Skeletal muscle satellite cell (primary cell): ENCODE results near the gene FOXI2. TPM values are rescaled to one million over a fixed set of nuclear protein-coding genes. Genes with fewer than 3 reads are reported as not detected.

ENCODE experiments used
- H3K27me3 ChIP-seq: 2 replicates; pipeline ENCODE4 v1.7.0; 2013; ENCODE audit warnings: low read length; ENCODE audit not compliant: control insufficient read depth, insufficient read depth
- H3K36me3 ChIP-seq: 2 replicates; pipeline ENCODE4 v1.7.0; 2013; ENCODE audit warnings: mild to moderate bottlenecking, control low read depth, low read length; ENCODE audit not compliant: insufficient read depth
- H3K4me1 ChIP-seq: 2 replicates; pipeline ENCODE4 v1.7.0; 2013; ENCODE audit warnings: low read length; ENCODE audit not compliant: control insufficient read depth, insufficient read depth
- H3K4me2 ChIP-seq: 2 replicates; pipeline ENCODE4 v1.7.0; 2013; ENCODE audit warnings: mild to moderate bottlenecking, low read length
- H3K4me3 ChIP-seq: 2 replicates; pipeline ENCODE4 v1.7.0; 2013; ENCODE audit warnings: low read length
- H3K9ac ChIP-seq: 2 replicates; pipeline ENCODE4 v1.7.0; 2013; ENCODE audit warnings: mild to moderate bottlenecking, low read depth, low read length, moderate library complexity
- H3K9me3 ChIP-seq: replicated peaks from 2 replicates; pipeline ENCODE4 v1.7.0; 2013; ENCODE audit warnings: mild to moderate bottlenecking, control low read depth, low read length
- total RNA-seq: library from RNA; depleted of rRNA; stranded (reverse); fragments of >200 nt; gene quantifications from 2 replicates; pipeline ENCODE4 v1.2.3, GENCODE V29; 2012; rRNA removed

The FOXI2 gene
- not detected in 2 replicates for total RNA-seq

GRCh38 chr10:127736915-127737562 lies at the start of gene FOXI2:
Gene FOXI2, plus strand, starts transcription at chr10:127737185. Its CDS starts 89 bp downstream, at chr10:127737274.
- H3K27me3 ChIP-seq: peaks cover 32% of the 10 kb centered on the region
- no peaks in the 10 kb centered on the region for H3K4me1 ChIP-seq
- no peaks in the 10 kb centered on the region for H3K36me3 ChIP-seq
- no peak within 1 kb of the TSS for H3K4me3 ChIP-seq
- no peak within 1 kb of the TSS for H3K4me2 ChIP-seq
- H3K9me3 ChIP-seq: no peaks in the 10 kb centered on the region
- no peak within 1 kb of the TSS for H3K9ac ChIP-seq

GRCh38 chr10:127687548-127687947 lies 49.4 kb upstream of the FOXI2 start:
- Histone ChIP-seq H3K4me3 (no peak overlapping the region), H3K9me3 (no peaks in the 10 kb centered on the region), H3K27me3 (no peaks in the 10 kb centered on the region), H3K36me3 (no peaks in the 10 kb centered on the region), H3K4me1 (no peaks in the 10 kb centered on the region), H3K4me2 (no peak overlapping the region), H3K9ac (no peak overlapping the region)

DNA sequence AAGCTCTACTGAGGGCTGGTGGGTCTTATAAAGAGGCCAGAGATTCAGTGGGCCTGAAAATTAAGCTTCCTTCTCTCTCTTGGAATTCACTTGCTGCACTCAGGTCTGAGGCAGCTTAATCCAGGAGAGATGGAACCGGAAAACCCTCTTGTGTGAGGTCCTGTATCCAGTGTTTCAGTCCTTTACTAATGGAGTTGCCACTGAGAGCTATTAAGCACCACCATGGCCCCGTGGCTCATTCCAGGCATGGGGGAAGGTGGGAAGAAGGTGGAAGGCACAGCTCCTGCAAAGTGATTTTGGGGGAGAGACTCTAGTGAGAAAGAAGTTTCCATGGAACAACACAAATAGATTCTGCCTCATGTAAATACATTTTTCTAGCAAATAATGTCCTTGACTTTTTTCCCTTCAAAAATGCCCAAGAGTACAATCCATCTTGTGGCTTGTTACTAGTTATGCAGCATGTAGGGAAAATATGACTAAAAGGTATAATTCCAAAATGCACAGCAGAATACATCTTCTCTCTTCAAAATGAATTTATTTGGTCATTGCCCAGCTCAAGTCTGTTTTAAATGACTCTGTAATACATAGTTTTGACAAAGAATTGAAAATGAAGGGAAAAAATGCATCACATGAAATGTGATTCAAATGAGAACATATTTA lies 46.7 kb upstream of the FOXI2 start:
- no peaks in the 10 kb centered on the region for H3K27me3 ChIP-seq
- no peaks in the 10 kb centered on the region for H3K36me3 ChIP-seq
- H3K4me1 ChIP-seq: no peaks in the 10 kb centered on the region
- H3K9ac ChIP-seq: no peak overlapping the region
- no peaks in the 10 kb centered on the region for H3K9me3 ChIP-seq
- no peak overlapping the region for H3K4me2 ChIP-seq
- H3K4me3 ChIP-seq: no peak overlapping the region

DNA sequence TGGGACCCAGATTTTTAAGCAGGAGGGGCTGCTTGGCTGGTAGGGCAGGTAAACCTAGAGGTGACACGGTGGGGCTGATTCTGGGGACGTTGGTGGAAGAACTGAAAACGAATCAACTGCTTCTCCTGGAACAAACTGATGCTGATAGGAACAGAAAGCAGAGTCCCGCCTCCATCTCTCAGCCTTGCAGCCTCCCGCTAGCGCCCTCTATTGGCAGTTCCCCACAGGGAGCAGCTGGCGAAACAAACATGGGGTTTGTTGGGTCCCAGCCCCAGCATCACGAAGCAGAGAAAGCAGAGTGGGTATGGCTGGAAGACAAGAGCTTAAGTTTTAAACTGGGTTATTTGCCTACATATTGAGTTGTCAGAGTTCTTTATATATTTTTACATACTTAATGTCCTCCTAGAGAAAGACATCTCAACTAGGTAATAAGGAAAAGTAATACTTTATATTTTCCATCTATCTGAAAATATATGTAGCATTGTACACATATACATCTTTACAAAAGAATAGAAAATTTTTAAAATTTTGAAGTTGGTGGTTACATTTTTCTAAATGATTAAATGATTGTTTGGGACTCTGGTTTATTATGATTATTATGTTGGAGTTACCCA lies 42.3 kb upstream of the FOXI2 start:
- no peaks in the 10 kb centered on the region for H3K9me3 ChIP-seq
- no peak overlapping the region for H3K9ac ChIP-seq
- H3K27me3 ChIP-seq: no peaks in the 10 kb centered on the region
- H3K4me2 ChIP-seq: no peak overlapping the region
- H3K36me3 ChIP-seq: no peaks in the 10 kb centered on the region
- no peaks in the 10 kb centered on the region for H3K4me1 ChIP-seq
- no peak overlapping the region for H3K4me3 ChIP-seq

GRCh38 chr10:127695431-127695830 lies 41.6 kb upstream of the FOXI2 start:
- Histone ChIP-seq H3K4me1 (no peaks in the 10 kb centered on the region), H3K9me3 (no peaks in the 10 kb centered on the region), H3K27me3 (no peaks in the 10 kb centered on the region), H3K4me3 (no peak overlapping the region), H3K9ac (no peak overlapping the region), H3K4me2 (no peak overlapping the region), H3K36me3 (no peaks in the 10 kb centered on the region)

DNA sequence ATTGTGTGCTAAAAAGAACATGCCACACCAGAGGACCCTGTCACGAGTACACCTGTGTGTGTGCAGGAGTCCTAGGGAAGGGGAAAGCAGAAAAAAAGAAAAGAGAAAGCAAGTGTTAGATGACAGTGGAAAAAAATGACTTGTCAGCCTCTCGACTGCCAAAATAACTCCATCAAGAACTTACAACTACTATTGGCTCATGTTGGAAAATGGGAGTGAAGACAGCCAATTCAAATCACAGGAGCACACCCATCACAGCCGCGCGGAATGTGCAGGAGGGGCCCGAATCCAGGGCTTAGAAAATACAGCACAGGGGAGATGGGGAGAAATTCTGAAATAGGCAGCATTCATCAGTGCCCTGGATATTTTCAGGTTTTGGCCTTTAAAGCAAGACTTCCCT lies 38.1 kb upstream of the FOXI2 start:
- Histone ChIP-seq H3K9ac (no peak overlapping the region), H3K4me3 (no peak overlapping the region), H3K9me3 (no peaks in the 10 kb centered on the region), H3K27me3 (no peaks in the 10 kb centered on the region), H3K4me1 (no peaks in the 10 kb centered on the region), H3K36me3 (no peaks in the 10 kb centered on the region), H3K4me2 (no peak overlapping the region)

DNA sequence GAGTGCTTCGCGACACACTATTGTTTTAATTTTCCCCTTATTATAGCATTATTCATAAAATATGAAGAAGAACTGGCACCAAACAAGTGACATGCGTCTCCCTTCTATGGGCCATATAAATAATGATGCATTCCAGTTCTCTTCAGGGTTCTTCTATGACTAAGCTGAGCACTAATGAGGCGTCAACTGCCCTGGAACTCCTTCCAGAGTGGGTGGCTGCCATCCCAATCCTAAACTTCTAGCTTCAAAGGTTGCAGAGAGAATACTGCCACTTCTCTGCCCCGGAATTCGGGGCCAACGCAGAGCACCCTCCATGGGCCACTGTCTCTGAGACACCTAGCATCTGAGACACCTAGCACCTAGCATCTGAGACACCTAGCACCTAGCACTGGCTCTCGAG lies 37.7 kb upstream of the FOXI2 start:
- H3K9me3 ChIP-seq: no peaks in the 10 kb centered on the region
- no peak overlapping the region for H3K4me2 ChIP-seq
- no peak overlapping the region for H3K9ac ChIP-seq
- no peaks in the 10 kb centered on the region for H3K27me3 ChIP-seq
- H3K4me1 ChIP-seq: no peaks in the 10 kb centered on the region
- no peak overlapping the region for H3K4me3 ChIP-seq
- no peaks in the 10 kb centered on the region for H3K36me3 ChIP-seq

DNA sequence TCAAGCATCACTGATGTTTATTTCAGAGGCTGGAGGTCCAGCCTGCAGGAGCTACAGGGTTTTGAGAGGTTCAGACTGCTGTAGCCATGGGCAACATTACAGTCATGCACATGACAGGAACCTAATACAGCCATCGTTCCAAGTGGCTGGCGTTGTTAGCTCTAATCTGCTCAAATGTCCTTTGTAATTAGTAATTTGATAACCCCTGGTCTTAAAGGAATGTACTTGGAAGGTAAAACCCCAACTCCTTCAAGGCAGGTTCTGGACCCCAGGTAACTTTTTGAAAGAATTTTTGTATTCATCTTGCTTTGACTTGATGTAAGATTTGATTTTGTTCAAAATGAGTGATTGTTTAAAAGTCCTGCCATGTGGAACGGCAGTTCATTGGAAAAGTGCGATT lies 34.7 kb upstream of the FOXI2 start:
- no peaks in the 10 kb centered on the region for H3K4me1 ChIP-seq
- H3K27me3 ChIP-seq: peaks cover 4% of the 10 kb centered on the region
- H3K36me3 ChIP-seq: no peaks in the 10 kb centered on the region
- H3K9me3 ChIP-seq: no peaks in the 10 kb centered on the region
- no peak overlapping the region for H3K4me2 ChIP-seq
- no peak overlapping the region for H3K4me3 ChIP-seq
- no peak overlapping the region for H3K9ac ChIP-seq

- no peak overlapping the region for H3K9ac ChIP-seq
- no peak overlapping the region for H3K4me3 ChIP-seq
- H3K4me1 ChIP-seq: no peaks in the 10 kb centered on the region
- H3K27me3 ChIP-seq: no peaks in the 10 kb centered on the region
- H3K9me3 ChIP-seq: no peaks in the 10 kb centered on the region
- H3K4me2 ChIP-seq: no peak overlapping the region
- H3K36me3 ChIP-seq: no peaks in the 10 kb centered on the region
These were observed 21.7 kb upstream of the FOXI2 start for GRCh38 chr10:127715249-127715648.

GRCh38 chr10:127715782-127716378 lies 21.1 kb upstream of the FOXI2 start:
- Histone ChIP-seq H3K4me2 (no peak overlapping the region), H3K4me3 (no peak overlapping the region), H3K27me3 (no peaks in the 10 kb centered on the region), H3K9ac (no peak overlapping the region), H3K9me3 (no peaks in the 10 kb centered on the region), H3K4me1 (no peaks in the 10 kb centered on the region), H3K36me3 (no peaks in the 10 kb centered on the region)

DNA sequence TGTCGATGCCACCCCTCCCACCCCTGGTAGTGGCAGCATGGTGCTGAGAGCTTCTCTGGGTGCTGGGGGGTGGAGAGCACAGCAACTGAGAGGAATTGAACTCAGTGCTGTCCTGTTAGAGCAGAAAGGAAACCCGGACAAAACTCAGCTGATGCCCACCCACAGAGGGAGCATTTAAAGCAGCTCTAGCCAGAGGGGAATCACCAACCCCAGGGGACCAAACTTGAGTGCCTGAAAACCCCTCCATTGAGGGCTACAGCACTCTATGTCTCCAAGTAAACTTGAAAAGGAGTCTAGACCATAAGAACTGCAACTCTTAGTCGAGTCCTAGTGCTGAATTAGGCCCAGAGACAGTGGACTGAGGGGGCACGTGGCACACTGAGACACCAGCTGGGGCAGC lies 16.8 kb upstream of the FOXI2 start:
- H3K4me3 ChIP-seq: no peak overlapping the region
- H3K9me3 ChIP-seq: no peaks in the 10 kb centered on the region
- H3K27me3 ChIP-seq: no peaks in the 10 kb centered on the region
- H3K9ac ChIP-seq: no peak overlapping the region
- no peaks in the 10 kb centered on the region for H3K4me1 ChIP-seq
- no peak overlapping the region for H3K4me2 ChIP-seq
- H3K36me3 ChIP-seq: no peaks in the 10 kb centered on the region
